Stimulated activated CD4-positive, alpha-beta T cell treated with anti-CD3 and anti-CD28 coated beads, Interleukin-2, amount 100 ng/mL, for 4 hours (primary cell): ENCODE results near the gene ZC3H8.
"Not testable (repeated sequence)": the region's sequence is repeated elsewhere in the genome, so short reads cannot be mapped to it uniquely, and the experiment has no call there.

ENCODE experiments used
- DNase-seq: peaks from one replicate; pipeline ENCODE4 v3.0.0-alpha.2; 2020; ENCODE audit warnings: low read depth

Gene ZC3H8

DNA sequence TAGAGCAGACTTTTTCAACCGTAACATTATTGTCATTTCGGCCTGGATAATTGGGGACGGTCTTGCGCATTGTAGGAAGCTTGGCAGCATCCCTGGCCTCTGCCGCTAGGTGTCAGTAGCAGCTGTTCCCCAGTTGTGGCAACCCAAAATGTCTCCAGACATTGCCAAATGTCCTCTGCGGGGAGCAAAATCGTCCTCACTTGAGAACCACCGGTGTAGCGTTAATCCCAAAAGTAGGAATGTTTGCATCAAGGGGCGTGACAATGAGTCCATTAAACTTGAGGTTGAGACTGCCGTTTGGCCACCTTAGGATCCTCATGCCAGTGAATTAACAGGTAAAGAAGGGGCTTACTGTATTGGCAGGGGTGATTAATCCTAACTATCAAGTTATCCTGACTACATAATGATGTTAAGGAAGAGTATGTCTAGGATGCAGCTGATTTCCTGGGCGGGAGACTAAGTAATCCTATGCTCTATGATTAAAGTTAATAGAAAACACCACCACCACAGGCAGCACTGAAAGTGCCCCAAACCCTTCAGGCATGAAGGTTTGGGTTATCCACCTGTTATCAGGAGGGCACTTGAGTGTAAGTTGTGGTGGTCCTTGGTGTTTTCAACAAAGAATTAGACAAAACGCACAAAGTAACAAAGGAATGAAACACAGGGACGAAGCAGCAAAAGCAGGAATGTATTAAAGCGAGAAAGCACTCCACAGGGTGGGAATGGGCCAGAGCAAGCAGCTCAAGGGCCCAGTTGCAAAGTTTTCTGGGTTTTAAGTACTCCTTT, 4.9 kb upstream of the ZC3H8 start:
- peak; percentile 72 for DNase-seq

GRCh38 chr2:112257575-112257974, 2.7 kb upstream of the ZC3H8 start:
- DNase-seq = no peak

DNA sequence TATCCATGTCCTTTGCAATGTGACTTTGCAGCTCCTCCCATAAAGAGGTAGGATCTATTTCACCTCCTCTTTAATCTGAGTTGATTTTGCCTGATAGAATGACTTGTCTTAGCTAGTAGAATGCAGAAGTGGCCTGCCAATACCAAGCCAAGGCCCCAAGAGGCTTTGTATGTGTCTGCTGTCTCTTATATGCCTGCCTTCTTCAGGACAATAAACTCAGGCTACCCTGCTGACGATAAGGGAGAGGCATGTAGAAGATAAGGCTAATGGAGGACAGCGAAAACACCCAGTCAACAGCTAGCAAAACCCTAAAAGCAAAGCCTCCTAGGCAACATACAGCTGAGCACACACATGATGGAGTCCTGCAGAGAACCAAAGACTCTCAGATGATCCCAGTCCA, 1.8 kb upstream of the ZC3H8 start:
- no peak for DNase-seq

GRCh38 chr2:112255875-112256274, 1.0 kb upstream of the ZC3H8 start:
- no peak for DNase-seq

DNA sequence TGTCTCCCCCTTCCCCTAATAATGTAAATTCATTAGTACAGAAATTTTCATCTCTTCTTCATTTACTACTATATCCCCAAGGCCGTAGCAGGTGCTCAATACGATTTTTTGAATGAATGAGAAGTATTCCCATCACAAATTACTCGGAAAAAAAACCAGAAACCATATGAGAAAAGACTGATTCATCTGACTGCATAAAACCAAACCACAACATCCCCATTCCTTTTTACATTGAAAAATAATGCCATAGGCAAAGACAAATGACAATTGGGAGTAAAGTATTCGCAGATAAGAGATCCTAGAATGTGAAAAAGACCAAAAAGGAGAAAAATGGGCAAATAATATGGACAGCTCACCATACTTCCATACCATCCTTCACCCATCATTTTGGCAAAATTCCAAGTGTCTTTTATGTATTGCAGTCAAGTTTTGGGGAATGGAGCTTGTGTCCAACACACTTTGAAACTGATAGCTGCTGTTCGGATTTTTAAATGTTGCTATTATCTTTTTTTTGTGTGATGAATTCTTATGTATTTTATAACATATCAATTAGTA, 1.5 kb downstream of the ZC3H8 start:
- DNase-seq = no peak

- no peak for DNase-seq
Measured at GRCh38 chr2:112251271-112251670, 3.6 kb downstream of the ZC3H8 start.

DNA sequence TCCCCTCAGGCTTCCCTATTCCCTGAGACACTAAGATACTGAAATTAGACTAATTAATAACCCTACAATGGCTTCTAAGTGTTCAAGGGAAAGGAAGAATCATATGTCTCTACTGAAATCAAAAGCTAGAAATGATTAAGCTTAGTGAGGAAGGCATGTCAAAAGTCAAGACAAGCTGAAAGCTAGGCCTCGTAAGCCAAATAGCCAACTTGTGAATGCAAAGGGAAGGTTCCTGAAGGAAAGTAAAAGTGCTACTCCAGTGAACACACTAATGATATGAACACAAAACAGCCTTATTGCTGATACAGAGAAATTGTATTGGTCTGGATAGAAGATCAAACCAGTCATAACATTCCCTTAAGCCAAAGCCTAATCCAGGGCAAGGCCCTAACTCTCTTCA, 10.0 kb downstream of the ZC3H8 start:
- no peak for DNase-seq

DNA sequence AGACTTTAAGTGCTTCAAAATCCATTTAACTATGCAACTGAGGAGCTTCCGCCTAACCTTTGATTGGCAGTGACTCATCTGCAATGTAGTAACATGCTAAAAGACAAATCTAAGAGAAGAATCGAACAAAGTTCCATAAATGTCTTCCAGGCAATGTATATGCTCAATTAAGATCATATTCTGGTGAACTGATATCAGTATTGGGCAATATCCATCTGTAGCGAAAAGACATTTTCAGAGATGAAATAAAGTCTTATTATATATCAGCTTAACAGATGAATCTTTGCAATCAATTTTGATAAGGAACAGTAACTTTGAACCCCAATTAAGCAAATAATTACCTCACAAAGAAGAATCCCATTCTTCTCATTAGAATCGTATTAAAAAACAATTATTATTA, 11.6 kb downstream of the ZC3H8 start:
- DNase-seq = no peak

DNA sequence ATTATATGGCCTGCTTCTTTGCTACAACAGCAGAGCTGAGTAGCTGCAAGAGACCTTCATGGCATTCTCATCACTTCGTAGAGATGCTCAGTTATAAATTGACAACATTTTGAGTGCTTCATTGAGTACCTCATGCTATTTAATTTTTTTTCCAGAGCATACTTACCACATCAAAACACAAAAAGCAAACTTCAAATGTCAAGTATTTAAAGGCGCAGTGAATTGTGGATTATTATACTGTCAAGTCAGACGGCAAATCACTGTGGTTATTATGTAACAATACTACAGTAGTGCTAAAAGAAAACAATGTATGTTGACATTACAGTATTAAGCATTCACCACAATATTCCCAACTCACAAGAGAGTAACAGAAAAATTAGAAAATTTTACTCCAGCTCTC, 12.5 kb downstream of the ZC3H8 start:
- DNase-seq = no peak

DNA sequence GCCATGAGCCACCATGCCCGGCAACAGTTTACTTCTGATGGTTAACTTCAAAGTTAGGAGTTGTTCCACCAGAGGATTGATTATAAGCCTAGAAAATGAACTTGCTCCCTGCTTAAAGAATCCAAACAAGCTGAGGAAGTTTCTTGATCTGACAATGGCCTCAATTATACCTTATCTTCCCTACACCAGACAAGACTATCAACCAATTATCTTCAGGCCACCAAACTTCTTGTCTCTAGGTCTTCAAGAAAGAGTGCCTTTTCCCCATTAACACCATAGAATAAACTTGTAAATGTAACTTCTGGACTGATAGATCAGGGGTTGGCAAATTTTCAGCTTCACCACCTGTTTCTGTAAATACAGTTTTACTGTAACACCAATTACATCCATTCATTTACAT, 15.0 kb downstream of the ZC3H8 start:
- DNase-seq = no peak

- no peak for DNase-seq
Measured at GRCh38 chr2:112230371-112230770, 24.5 kb downstream of the ZC3H8 start.

DNA sequence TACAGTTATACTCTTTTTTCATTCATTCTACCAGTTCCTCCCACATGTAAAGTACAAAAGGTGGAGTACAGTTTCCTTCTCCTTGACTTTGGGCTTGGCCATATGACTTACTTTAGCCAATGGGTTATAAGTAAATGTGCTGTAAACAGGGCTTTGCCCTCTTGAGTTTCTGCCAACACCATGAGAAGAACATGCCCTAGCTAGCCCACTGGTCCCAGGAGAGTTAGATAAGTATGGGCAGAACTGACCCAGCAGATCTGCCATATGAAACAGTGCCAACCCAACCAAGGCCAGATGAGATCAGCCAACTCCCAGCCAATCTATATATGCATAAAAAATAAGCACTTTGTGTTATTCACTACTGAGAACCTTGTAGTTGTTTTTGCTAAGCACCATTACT, 25.5 kb downstream of the ZC3H8 start:
- DNase-seq = no peak

DNA sequence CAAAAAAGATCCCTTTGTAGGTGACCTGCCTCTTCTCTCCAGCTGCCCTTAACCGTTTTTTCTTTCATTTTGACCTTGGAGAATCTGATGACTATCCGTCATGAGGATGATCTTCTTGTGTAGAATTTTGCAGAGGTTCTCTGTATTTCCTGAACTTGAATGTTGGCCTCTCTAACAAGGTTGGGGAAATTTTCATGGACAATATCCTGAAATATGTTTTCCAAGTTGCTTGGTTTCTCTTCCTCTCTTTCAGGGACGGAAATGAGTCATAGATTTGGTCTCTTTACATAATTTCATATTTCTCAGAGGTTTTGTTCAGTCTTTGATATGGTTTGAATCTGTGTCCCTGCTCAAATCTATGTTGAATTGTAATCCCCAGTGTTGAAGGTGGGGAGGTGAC, 34.0 kb downstream of the ZC3H8 start:
- no peak for DNase-seq

DNA sequence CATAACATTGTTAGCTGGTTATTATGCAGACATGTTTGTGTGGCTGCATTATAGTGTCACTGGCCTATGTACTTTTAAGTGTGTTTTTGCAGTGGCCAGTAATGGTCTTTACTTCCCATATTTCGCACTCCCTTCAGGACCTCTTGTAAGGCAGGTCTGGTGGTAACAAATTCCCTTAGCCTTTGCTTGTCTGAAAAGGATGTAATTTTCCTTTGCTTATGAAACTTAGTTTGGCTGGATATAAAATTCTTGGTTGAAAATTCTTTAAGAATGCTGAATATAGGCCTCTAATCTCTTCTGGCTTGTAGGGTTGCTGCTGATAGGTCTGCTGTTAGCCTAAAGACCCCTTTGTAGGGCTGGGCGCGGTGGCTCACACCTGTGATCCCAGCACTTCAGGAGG, 34.7 kb downstream of the ZC3H8 start:
- DNase-seq = no peak

- DNase-seq = no peak
Measured at GRCh38 chr2:112217854-112218253, 37.0 kb downstream of the ZC3H8 start.

DNA sequence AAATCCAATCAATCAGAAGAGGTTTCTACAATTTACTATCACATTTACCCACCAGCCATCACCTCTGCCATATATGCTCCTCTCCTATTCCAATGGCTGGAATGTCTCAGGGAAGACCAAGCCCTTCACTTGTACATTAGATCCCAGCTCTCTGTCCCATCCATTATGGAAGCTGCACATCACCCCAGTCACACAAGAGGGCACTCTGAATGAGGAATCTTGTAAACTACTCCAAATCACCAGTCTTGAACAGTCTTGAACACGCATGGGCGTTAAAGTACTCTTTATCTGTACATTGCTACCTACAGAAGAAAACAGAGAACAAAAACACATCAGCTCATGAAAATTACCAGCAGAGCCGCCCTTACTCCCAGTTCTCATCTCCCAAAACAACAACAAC, 38.7 kb downstream of the ZC3H8 start:
- no peak for DNase-seq

GRCh38 chr2:112207905-112208304, 46.9 kb downstream of the ZC3H8 start:
- not testable (repeated sequence) for DNase-seq

- DNase-seq = no peak
Measured at GRCh38 chr2:112204411-112204810, 50.4 kb downstream of the ZC3H8 start.

GRCh38 chr2:112201696-112202430, 53.0 kb downstream of the ZC3H8 start:
- no peak for DNase-seq

DNA sequence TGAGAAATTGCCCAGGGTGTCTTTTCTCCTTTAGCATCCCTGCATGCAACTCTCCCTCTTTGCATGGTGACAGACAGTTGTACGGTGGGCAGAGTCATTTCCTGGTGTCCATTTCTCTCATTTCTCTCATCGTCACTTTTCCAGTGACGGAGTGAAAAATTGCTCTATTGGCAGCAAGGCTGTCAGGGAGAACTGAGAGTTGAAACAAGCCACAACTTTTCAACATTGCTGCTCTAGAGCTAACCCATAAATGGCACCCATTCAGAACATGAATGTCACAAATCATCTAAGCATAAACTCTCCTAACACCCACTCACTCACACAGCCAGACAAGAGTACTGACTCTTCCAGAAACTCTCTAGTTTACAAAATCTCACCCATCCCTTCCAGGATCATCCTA, 55.7 kb downstream of the ZC3H8 start:
- no peak for DNase-seq

GRCh38 chr2:112198780-112199179, 56.1 kb downstream of the ZC3H8 start:
- no peak for DNase-seq

GRCh38 chr2:112197868-112198267, 57.0 kb downstream of the ZC3H8 start:
- DNase-seq = no peak

- no peak for DNase-seq
Measured at GRCh38 chr2:112195950-112196349, 58.9 kb downstream of the ZC3H8 start.
